HL-60/S4 treated with phorbol 12-myristate 13-acetate at 8.2 ng/mL for 4 days and 3 days (cell line): Measurements from ENCODE around the gene BLOC1S5.

ENCODE experiments used
- in situ Hi-C: fragments of 300-500 bp; cut with MboI; formaldehyde crosslinking; loops from 2 replicates; pipeline ENCODE4 v1.15.0; 2022; ENCODE audit warnings: low sequenced_read_pairs

BLOC1S5 gene

GRCh38 chr6:8063761-8064637 lies at the start of gene BLOC1S5:
TSS of gene BLOC1S5 (minus strand) at chr6:8064389. CDS start at chr6:8064376, 13 bp downstream.
- in situ Hi-C loops = no loop called here

GRCh38 chr6:8113131-8113654 lies 49.0 kb upstream of the BLOC1S5 start:
- in situ Hi-C loops = no loop called here

DNA sequence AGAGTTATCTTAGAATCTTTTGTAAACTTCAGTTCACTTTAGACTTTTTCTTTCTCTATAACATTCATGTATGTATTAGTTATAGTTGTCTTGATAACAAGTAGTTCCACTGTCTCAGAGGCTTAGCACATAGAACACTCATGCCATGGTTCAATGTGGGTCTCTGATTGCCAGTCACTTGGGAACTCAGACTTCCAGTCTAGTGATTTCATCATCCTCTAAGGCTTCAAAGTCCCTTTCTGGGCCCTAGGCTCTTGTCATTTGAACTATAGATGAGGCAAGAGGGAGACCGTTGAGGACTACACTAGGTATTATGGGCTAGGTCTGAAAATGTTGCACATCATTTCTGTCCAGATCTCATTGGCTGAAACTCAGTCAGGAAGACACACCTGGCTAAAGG lies 46.5 kb upstream of the BLOC1S5 start:
- in situ Hi-C loops = no loop called here

- in situ Hi-C loops = no loop called here
These were observed 46.0 kb upstream of the BLOC1S5 start for GRCh38 chr6:8110117-8110721.

DNA sequence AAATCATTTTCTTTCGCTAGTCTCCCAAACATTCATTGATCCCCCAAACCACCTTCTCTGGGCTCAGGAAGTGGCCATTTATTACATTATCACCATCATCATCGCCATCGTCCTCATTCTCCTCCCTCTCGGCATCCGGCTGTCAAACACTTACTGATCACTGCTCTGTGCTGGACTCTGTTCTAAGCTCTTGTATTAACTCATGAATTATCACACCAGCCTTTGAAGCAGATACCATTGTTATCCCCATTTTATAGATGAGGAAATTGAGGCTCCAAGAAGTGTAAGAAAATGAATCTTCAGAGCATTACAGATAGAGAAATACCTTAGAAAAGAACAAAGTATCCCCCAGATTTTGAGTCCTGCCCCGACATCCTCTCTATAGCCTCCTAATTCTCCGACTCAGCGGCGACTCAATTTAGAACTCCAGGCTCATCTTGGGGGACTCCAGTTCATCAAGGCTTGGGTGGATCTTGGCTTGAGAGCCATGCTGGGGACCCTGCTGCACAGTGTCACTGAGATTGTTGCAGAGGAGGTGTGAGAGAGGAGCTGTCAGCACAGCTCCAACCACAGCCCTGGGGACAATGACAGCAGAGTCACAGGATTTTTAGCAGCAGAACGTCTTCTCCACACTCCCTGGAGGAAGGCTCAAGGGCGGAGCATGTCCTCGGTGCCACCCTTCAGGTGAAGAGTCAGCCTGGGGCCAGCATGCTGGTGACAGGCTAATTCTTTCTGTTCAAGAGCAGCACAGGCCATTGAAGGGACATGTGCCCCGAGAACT lies 44.8 kb upstream of the BLOC1S5 start:
- in situ Hi-C loops = no loop called here

- in situ Hi-C loops = no loop called here
These were observed 44.0 kb upstream of the BLOC1S5 start for GRCh38 chr6:8108031-8108660.

DNA sequence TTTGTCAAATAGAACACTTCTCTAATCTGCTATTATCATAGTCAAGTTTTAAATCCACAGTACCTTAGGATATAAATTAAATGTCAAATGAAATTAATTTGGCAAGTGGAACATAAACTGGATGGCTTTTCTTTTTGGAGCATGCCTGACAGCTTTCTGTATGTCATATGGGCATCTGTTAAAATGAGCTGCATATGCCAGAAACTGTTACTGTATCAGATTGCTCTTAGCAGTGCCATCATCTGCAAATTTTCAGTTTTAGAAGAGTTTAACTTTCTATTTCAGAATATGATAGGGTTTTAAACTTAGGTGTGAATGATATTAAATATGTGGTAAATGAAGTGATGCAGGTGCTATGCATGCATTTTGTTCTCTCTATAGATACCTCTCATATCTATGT lies 41.6 kb upstream of the BLOC1S5 start:
- in situ Hi-C loops = no loop called here

DNA sequence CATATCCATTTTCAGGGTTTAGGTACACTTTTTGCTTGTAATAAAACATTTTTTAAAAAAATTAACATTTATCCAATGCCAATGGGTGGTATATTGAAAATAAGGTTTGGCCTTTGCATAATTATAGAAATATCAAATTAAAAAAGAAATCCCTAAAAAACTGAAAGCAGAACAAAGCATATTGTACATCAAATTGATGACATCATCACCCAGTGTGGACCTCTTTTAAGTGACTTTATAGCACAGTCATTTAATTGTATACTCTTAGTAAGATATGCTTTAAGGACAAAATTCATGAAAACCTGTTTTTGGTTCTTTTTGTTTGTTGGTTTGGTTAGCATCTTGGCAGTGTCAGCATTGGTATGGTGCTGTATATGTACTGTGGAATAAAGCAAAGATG lies 39.5 kb upstream of the BLOC1S5 start:
- in situ Hi-C loops = no loop called here

- in situ Hi-C loops = no loop called here
These were observed 38.2 kb upstream of the BLOC1S5 start, which contains the start of gene EEF1E1 for GRCh38 chr6:8102122-8102958. TSS of gene EEF1E1 (minus strand) at chr6:8102548. CDS start at chr6:8102521, 27 bp downstream.

DNA sequence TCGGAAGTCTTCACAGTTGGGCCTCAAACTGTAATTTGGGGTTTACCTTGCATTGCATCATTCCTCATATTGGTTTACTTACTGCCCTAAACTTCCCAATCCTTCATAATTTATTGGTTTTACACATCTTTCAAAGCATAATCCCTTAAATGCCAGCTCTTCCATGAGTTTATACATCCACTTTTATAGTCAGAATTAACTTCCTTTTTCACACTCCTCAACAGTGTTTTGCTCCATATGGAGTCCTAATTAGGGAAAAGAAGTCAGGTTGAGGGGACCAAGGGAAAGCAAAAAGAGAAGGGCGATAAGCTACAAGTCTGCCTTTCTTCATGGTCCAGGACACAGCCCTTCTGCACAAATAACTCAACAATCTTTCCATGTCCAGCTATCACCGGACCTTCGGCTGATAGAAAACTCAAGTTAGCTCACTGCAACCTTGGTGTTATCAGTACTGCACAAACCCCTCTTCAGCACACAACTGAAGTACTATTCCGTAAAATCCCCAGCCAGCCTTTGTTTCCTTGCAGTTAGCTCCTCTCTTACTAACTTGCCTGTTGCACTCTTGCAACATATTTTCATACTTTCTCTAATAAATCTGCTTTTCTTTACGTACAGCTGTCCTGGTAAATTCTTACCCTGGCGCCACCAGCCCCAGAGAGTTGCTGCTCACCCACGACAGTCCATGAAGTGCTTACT lies 36.1 kb upstream of the BLOC1S5 start:
- in situ Hi-C loops = no loop called here

- in situ Hi-C loops = no loop called here
These were observed 26.5 kb upstream of the BLOC1S5 start for GRCh38 chr6:8090650-8091049.

GRCh38 chr6:8088886-8089285 lies 24.7 kb upstream of the BLOC1S5 start:
- in situ Hi-C loops = no loop called here

DNA sequence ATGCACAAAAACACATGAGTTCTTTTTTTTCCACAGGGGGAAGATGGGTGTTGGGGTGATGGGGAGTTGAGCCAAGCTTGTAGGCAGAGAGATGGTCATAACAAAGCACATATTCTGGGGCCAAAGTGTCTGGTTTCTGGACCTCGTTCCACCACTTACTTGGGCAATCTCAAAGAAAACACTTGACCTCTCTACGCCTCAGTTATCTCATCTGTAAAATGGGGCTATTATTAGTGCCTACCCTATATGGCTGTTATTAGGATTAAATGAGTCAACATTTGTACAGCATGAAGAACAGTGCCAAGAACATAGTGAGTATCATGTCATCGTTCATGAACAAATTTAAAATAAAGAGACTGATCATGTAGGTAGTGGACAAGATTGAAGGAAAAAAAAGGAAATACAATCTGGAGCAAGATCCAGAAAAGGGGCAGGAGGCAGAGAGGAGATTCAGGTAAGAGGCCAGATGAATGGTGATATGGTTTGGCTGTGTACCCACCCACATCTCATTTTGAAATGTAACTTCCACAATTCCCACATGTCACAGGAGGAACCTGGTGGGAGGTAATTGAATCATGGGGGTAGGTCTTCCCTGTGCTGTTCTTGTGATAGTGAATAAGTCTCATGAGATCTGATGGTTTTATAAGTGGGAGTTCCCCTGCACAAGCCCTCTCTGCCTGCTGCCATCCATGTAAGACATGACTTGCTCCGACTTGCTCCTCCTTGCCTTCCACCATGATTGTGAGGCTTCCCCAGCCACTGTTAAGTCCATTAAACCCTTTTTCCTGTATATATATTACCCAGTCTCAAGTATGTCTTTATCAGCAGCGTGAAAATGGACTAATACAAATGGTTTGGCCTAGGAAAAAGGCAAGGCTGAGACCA lies 23.9 kb upstream of the BLOC1S5 start:
- in situ Hi-C loops = no loop called here

DNA sequence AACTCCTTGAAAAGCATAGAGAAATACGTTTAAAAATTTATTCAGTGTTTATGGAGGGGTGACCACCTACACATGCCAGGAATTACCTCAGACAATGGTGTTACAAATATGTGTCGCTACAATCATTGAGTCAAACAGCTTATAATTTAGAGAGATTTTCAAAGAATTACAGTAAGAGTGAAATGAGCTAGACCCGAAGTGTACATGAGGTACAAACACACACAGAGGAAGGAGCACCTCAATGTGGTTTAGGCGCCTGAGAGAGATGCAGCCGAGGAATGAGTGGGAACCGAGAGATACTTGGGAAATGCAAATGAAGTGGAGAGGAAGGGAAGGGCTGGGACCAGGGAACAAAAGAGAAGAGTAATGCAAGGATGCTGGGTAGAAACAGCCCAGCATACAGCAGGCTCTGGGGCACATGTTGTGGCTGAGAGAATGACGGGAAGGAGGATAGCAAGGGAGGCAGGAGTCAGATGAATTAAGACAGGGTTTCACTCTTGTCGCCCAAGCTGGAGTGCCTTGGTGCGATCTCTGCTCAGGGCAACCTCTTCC lies 22.6 kb upstream of the BLOC1S5 start:
- in situ Hi-C loops = no loop called here

- in situ Hi-C loops = no loop called here
These were observed 20.9 kb upstream of the BLOC1S5 start for GRCh38 chr6:8085053-8085511.

- in situ Hi-C loops = no loop called here
These were observed 20.4 kb upstream of the BLOC1S5 start for GRCh38 chr6:8084586-8084985.

GRCh38 chr6:8082954-8083858 lies 19.0 kb upstream of the BLOC1S5 start:
- in situ Hi-C loops = no loop called here
